NCI-H69 (cell line): Measurements from ENCODE around the gene CCL23.

Experiments used
- DNase-seq: peaks from one replicate; lab custom pipeline; 2025; lab: John Stamatoyannopoulos, UW

CCL23 gene

DNA sequence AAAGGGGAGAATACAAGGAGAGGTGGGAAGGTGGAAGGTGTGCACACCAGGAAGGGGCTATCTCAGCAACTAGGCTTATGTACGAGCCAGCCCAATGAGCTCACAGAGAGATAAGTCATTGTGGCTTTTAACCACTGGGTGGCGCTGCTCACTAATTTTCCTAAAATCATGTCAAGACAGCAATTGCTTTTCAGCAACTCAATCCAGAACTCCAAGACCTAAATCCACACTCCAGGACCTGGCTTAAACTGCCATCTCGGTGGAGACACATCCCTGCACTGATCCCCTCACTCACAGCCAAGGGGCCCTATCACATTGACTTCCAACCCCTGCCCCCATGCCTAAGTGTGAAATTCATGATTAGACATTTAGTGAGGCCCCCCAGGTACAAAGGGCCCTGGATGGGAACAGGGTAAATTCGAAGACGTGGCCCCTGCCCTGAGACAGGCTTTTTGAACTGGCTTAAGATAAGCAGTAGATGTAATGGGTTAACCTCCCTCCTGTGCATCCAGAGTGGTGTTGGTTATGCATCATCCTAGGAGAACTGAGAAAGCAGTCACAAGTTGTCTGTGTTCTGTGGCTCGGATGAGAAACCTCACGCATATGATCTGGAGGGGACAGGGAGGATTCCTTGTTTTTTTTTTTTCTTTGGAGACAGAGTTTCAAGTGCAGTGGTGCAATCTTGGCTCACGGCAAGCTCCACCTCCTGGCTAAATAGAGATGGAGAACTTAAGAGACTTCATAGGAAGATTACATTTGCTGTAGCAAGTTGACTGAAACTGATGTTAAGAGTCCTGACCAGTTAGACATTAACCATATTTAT, 48.0 kb downstream of the CCL23 start:
- peak; percentile 78 for DNase-seq

DNA sequence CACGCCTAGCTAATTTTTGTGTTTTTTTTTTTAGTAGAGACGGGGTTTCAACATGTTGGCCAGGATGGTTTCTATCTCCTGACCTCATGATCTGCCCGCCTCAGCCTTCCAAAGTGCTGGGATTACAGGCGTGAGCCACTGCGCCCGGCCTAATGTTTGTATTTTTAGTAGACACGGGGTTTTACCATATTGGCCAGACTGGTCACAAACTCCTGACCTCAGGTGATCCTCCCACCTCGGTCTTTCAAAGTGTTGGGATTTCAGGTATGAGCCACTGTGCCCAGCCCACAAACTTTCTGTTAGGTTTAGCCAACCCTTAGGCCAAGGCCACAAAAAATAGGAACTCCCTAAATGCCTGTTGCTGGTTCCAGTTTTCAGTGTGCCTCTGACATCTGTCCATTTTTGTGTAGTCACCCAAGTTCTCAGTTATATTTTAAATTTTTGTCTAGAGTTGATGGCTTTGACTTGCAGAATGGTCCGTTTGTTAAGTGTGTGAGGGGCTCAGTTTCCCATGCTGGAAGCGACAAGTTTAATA, 49.2 kb downstream of the CCL23 start:
- DNase-seq, result no peak

DNA sequence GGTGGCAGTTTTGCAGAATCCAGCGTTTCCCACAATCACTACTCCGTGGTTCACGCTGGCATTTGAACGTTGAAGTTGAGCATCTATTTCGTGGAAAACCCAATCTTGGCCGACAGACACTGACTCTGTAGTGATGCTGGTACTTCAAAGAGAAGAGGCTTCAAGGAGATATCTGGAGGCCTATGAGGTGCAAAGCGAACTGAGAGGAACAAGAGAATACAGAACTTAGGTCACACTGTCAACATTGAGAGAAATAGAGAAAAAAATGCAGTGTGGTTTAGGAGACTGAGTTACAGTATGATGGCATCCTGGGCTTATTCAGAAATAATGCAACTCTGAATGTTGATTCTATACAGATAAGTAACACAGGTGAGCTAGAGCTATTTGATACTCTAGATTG, 52.5 kb downstream of the CCL23 start:
- no peak for DNase-seq

DNA sequence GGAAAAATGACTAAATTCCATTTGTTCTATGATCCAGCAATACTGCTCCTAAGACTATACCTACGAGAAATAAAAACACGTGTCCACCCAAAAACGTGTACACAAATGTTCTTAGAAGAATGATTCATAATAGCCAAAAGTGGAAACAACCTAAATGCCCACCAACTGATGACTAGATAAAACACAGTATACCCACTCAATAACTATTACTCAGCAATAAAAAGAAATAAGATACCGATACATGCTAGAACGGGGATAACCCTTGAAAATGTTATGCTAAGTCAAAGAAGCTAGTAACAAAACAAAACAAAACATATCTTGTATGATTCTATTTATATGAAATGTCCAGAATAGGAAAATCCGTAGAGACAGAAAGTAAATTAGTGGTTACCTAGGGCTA, 54.1 kb downstream of the CCL23 start:
- DNase-seq, result no peak
